Activated CD8-positive, alpha-beta memory T cell treated with anti-CD3 and anti-CD28 coated beads, Interleukin-2, amount 10 ng/mL, durations not matched to agents 7 days and 5 days (primary cell): ENCODE results near the gene SMG9. TPM values are rescaled to one million over a fixed set of nuclear protein-coding genes. Genes with fewer than 3 reads are reported as not detected.

Source experiments
- ATAC-seq: fragments of 150-1000 bp; cut with Tn5 transposase; one replicate; pipeline ENCODE4 v1.10.0; 2021; ENCODE audit warnings: moderate library complexity
- CTCF ChIA-PET: fragments of 350-600 bp; sonication (Branson Sonifier 250); formaldehyde crosslinking; loops from one replicate; lab custom pipeline; 2021; ENCODE audit warnings: antibody characterized with exemption; lab: Charles Lee
- DNase-seq: peaks from one replicate; pipeline ENCODE4 v3.0.0-alpha.2; 2020
- H3K27ac Mint-ChIP-seq: one replicate; pipeline ENCODE4 v1.8.0; 2021; ENCODE audit warnings: mild to moderate bottlenecking, mixed read lengths
- H3K27me3 Mint-ChIP-seq: one replicate; pipeline ENCODE4 v1.8.0; 2021; ENCODE audit warnings: mixed read lengths
- H3K36me3 Mint-ChIP-seq: one replicate; pipeline ENCODE4 v1.8.0; 2021; ENCODE audit warnings: mild to moderate bottlenecking, mixed read lengths
- H3K4me1 Mint-ChIP-seq: one replicate; pipeline ENCODE4 v1.8.0; 2021; ENCODE audit warnings: mixed read lengths
- H3K4me3 Mint-ChIP-seq: one replicate; pipeline ENCODE4 v1.8.0; 2021; ENCODE audit warnings: mild to moderate bottlenecking, moderate library complexity, mixed read lengths
- H3K9me3 Mint-ChIP-seq: one replicate; pipeline ENCODE4 v1.8.0; 2022; ENCODE audit warnings: low read depth, mixed read lengths
- total RNA-seq, 2 experiments: library from RNA; stranded (reverse); gene quantifications; one replicate each; pipeline ENCODE4 v1.2.3, GENCODE V29; 2021

Gene SMG9
- total RNA-seq, 2 experiments from 2014 or later = 62.3 to 74.7 TPM

DNA sequence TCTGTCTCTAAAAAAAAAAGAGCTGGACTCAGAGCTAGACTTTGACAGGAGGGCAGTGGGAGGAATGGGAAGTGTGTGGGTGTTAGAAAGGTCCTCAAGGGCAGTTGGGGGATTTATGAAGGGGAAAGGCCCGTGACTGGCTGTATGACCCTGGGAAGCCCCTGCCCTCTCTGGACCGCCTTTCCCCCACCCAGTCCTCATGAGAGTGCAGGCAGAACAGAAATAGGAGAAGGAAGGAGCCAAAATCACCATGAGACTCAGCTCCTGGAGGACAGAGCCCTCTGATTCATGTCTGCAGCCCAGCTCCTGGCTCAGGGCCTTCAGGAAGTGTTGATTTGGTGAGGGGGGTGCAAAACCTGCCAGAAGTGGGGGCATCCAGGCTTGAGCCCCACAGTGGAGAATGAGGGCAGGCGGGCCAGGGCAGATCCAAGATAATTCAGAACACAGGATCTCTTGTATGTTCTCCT is 8.7 kb upstream of the SMG9 start:
- Mint-ChIP-seq H3K27me3 (no peaks in the 10 kb centered on the region), H3K9me3 (no peaks in the 10 kb centered on the region), H3K4me3 (no peak overlapping the region), H3K36me3 (peaks cover 23% of the 10 kb centered on the region), H3K4me1 (peaks cover 60% of the 10 kb centered on the region), H3K27ac (peak overlapping the region; percentile 49)
- DNase-seq (no peak), ATAC-seq (no peak)
- CTCF ChIA-PET = interaction anchor here (1.2 to 8.0 kb wide), 5 partner anchors 9 to 46 kb away, joined by 3 to 145 read pairs (median 71); partner anchors contain the start of genes KCNN4 and SMG9

DNA sequence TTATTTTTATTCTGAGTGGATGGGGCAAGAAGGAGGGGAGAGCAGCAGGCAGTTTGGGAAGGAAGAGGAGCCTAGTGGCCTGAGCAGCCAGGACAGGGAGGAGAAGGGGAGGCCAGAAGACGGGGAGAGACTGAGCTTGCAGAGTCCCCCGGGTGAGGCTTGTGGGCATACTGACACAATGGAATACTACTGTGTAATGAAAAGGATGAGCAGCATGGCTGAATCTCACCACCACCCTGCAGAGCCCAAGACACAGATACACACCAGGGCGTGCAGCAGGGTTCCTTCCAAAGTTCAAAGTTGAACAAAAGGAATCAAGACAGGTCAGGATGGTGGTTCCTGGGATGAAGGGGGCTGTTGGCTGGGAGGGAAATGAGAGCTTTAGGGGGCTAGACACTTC is 8.1 kb upstream of the SMG9 start:
- Mint-ChIP-seq H3K9me3 (no peaks in the 10 kb centered on the region), H3K27ac (peak overlapping the region; percentile 49), H3K36me3 (peaks cover 23% of the 10 kb centered on the region), H3K27me3 (no peaks in the 10 kb centered on the region), H3K4me1 (peaks cover 66% of the 10 kb centered on the region), H3K4me3 (no peak overlapping the region)
- no peak for ATAC-seq
- DNase-seq = no peak
- CTCF ChIA-PET = interaction anchor here (0.6 to 8.0 kb wide), 6 partner anchors 8 to 47 kb away, joined by 3 to 145 read pairs (median 38); partner anchors contain the start of genes KCNN4 and SMG9

DNA sequence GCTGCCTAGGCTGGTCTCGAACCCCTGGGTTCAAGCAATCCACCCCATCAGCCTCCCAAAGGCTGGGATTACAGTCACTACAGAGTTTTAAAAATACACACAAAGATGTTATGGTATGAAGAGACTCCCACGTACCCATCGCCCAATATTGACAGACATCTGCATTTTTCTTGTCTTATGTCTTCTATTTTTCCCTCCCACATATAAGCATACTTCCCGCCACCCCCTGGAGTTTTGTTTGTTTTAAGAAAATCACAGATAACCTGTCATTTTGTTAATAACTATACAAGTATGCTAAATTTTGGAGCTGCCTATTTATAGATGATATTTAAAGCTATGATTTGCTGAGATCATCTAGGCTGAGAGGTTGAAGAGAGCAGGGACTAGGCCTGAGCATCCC is 6.2 kb upstream of the SMG9 start:
- CTCF ChIA-PET = interaction anchor here (1.2 to 1.6 kb wide), 2 partner anchors 16 to 24 kb away, joined by 3 read pairs; no protein-coding TSS in a partner anchor
- ATAC-seq (no peak), DNase-seq (no peak)
- no peak overlapping the region for H3K27ac Mint-ChIP-seq
- H3K27me3 Mint-ChIP-seq = no peaks in the 10 kb centered on the region
- no peak overlapping the region for H3K4me3 Mint-ChIP-seq
- no peaks in the 10 kb centered on the region for H3K9me3 Mint-ChIP-seq
- peaks cover 21% of the 10 kb centered on the region for H3K36me3 Mint-ChIP-seq
- H3K4me1 Mint-ChIP-seq = peaks cover 66% of the 10 kb centered on the region

DNA sequence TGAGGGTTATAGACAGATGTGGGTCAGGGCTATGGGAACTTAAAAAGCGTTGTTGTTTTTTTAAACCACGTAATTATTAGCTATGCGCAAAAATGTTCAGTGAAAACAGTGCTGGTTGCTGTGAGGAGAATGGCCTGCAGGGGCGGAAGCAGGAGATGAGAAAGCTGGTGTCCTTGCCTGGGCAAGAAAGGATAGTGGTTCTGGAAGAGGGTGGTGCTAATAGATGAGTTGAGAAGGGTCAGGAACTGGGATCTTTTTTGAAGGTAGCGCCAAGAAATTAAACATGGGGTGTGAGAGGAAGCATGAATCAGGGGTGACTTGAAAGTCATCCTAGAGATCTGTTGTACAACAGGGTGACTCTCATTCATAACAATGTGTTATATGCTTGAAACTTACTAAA is 4.8 kb upstream of the SMG9 start:
- H3K4me1 Mint-ChIP-seq = peaks cover 56% of the 10 kb centered on the region
- no peaks in the 10 kb centered on the region for H3K9me3 Mint-ChIP-seq
- H3K27ac Mint-ChIP-seq = peak overlapping the region; percentile 20
- no peak overlapping the region for H3K4me3 Mint-ChIP-seq
- DNase-seq (no peak), ATAC-seq (no peak)
- CTCF ChIA-PET = interaction anchor here (0.7 to 1.4 kb wide), 3 partner anchors 18 to 335 kb away, joined by 3 read pairs; no protein-coding TSS in a partner anchor
- no peaks in the 10 kb centered on the region for H3K27me3 Mint-ChIP-seq
- H3K36me3 Mint-ChIP-seq = peaks cover 21% of the 10 kb centered on the region

DNA sequence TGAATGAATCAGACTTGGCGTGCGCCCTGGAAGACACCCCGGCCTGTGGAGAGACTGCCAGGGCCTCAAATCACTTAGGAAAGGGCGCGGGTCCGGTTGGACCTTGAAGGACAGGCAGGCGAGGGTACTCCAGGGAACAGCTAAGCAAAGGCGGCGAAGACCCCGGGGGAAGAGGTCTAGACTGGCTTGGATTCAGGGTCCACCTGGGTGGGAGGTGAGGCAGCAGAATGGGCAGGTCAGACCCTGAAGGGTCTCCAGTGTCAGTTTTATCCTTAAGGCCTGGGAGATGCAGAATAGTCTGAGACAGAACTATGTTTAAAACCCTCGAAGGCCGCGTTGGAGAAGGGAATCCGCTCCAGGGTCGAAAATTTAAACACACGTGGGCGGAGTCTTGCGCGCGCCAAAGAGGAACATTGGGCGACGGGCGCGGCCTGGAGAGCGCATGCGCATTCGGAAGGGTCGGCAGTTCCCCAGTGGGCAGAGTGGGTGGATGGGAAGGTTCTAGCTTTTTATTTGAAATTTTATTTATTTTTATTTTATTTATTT is 567 bp upstream of the SMG9 start:
- ATAC-seq (peak; percentile 16), DNase-seq (peak; percentile 91)
- CTCF ChIA-PET = interaction anchor here (1.6 to 8.8 kb wide), 6 partner anchors 10 to 87 kb away, joined by 4 to 116 read pairs (median 28); partner anchors contain the start of gene KCNN4
- peak overlapping the region; percentile 89 for H3K4me3 Mint-ChIP-seq
- H3K27ac Mint-ChIP-seq = peak overlapping the region; percentile 98
- peaks cover 29% of the 10 kb centered on the region for H3K36me3 Mint-ChIP-seq
- peaks cover 61% of the 10 kb centered on the region for H3K4me1 Mint-ChIP-seq
- H3K9me3 Mint-ChIP-seq = no peaks in the 10 kb centered on the region
- H3K27me3 Mint-ChIP-seq = no peaks in the 10 kb centered on the region

DNA sequence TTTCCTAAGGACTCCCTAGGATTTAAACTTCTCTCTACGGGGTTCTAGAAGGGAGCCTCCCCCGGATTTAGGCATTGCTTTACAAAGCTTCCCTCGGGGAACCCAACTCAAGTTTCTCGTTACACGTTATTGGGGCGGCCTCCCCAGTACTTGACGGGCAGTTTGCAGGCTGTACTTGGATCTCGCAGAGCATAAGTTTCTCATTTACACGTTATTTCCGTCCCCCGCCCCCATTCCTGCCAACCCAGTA is 584 bp downstream of the SMG9 start:
- H3K27ac Mint-ChIP-seq = peak overlapping the region; percentile 98
- H3K9me3 Mint-ChIP-seq = no peaks in the 10 kb centered on the region
- H3K36me3 Mint-ChIP-seq = peaks cover 35% of the 10 kb centered on the region
- ATAC-seq = no peak
- H3K27me3 Mint-ChIP-seq = no peaks in the 10 kb centered on the region
- CTCF ChIA-PET = interaction anchor here (0.9 to 8.8 kb wide), 10 partner anchors 9 to 307 kb away, joined by 3 to 116 read pairs (median 6); partner anchors contain the start of gene KCNN4
- H3K4me1 Mint-ChIP-seq = peaks cover 60% of the 10 kb centered on the region
- peak overlapping the region; percentile 89 for H3K4me3 Mint-ChIP-seq
- no peak for DNase-seq

DNA sequence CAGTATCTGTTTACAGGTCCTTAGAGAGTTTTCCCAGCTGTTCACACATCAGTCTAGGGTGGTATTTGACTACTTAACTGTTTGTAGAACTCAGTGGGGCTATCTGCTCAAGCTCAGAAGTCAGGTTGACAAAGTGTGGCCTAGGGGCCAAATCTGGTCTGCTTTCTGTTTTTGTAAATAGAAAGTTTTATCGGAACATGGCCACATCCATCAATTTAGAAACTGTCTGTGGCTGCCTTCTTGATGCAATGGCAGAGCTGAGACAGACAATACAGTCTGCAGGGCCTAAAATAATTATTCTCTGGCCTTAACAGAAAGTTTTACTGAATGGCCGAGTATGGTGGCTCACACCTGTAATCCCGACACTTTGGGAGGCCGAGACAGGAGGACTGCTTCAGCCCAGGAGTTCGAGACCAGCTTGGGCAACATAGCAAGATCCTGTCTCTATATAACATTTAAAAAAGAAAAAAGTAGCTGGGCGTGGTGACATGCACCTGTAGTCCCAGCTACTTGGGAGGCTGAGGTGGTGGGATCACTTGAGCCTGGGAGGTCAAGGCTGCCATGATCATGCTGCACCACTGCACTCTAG is 2.4 kb downstream of the SMG9 start:
- Mint-ChIP-seq H3K4me1 (peaks cover 59% of the 10 kb centered on the region), H3K27me3 (no peaks in the 10 kb centered on the region), H3K27ac (peak overlapping the region; percentile 98), H3K4me3 (peak overlapping the region; percentile 89), H3K9me3 (no peaks in the 10 kb centered on the region), H3K36me3 (peaks cover 44% of the 10 kb centered on the region)
- DNase-seq = no peak
- ATAC-seq = no peak
- CTCF ChIA-PET = interaction anchor here (0.6 to 8.8 kb wide), 9 partner anchors 7 to 130 kb away, joined by 3 to 116 read pairs (median 6); partner anchors contain the start of gene KCNN4

DNA sequence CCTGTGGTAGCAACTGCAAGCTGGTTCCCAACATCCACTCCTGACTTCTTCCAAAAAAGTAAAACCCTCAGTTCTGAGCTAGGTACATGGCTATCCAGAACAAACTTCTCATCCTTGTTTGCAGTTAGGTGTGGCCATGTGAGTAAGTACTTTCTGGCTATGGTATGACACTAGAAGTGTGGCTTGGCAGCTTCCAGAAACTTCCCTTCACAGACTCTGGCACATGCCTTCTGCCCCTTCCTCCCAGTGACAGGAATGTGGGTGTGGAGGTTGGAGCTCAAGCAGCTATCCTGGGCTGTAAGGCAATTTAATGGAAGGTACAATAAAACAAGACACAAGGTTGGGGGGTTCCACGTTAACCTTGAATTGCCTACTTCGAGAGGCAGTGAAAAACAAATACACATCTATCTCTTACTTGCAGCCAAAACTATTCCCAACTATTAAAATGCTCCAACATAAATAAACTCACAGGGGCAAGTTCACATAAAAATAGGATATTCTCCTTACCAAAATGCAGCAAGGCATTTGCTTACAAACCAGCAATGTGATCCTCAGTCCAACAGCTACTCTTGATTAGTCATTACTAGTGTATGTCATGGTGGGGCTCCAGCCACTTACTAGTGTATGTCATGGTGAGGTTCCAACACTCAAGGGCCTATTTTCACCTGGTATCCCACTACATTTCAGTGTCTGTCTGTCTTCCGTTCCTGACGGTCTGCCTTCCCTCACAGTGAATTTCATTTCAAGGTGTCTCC is 3.1 kb downstream of the SMG9 start:
- CTCF ChIA-PET = interaction anchor here (1.2 to 8.8 kb wide), 8 partner anchors 6 to 155 kb away, joined by 3 to 116 read pairs (median 6); partner anchors contain the start of genes KCNN4 and ZNF576
- H3K4me3 Mint-ChIP-seq = peak overlapping the region; percentile 8
- peaks cover 44% of the 10 kb centered on the region for H3K36me3 Mint-ChIP-seq
- H3K4me1 Mint-ChIP-seq = peaks cover 55% of the 10 kb centered on the region
- peak overlapping the region; percentile 98 for H3K27ac Mint-ChIP-seq
- DNase-seq (no peak), ATAC-seq (no peak)
- H3K27me3 Mint-ChIP-seq = no peaks in the 10 kb centered on the region
- no peaks in the 10 kb centered on the region for H3K9me3 Mint-ChIP-seq

DNA sequence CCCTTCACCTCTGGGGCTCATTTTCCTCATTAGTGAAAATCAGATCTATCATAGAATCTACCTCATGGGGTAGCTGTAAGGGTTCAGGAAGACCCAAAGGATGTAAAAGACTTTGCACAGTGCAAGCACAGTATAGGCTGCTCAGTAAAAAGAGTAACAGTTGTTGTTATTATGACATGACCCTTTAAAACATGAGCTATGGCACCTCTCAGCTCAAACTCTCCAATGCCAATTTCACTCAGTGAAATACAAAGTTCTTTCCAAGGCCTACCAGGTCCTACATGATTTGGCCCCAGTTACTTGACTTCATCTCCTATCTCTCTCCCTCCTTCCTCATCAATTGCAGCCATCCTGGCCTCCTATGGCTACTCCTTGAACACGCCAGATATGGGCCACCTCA is 4.9 kb downstream of the SMG9 start:
- Mint-ChIP-seq H3K36me3 (peaks cover 45% of the 10 kb centered on the region), H3K4me3 (no peak overlapping the region), H3K4me1 (peaks cover 53% of the 10 kb centered on the region), H3K27me3 (no peaks in the 10 kb centered on the region), H3K9me3 (no peaks in the 10 kb centered on the region), H3K27ac (peak overlapping the region; percentile 50)
- CTCF ChIA-PET = interaction anchor here (1.5 to 8.8 kb wide), 3 partner anchors 16 to 31 kb away, joined by 3 to 56 read pairs (median 5); partner anchors contain the start of gene KCNN4
- no peak for ATAC-seq
- no peak for DNase-seq

DNA sequence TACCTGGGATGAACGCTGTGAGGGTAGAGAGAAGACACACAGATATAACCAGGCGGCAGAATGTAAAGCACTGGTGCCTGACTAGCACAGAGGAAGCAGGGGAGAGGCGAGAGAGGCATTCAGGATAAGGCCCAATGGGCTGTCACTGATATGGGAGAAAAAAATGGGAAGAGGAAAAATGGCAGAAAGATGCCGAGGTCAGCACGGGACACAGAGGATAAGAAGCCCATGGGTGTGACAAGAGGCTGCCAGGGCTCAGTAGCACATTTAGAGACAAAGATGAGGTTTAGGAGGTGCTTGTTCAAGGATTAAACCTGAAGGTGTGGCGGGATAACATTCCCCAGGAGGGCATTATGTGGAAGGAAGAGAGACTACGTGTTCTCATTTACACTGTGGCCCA is 5.6 kb downstream of the SMG9 start:
- no peaks in the 10 kb centered on the region for H3K27me3 Mint-ChIP-seq

DNA sequence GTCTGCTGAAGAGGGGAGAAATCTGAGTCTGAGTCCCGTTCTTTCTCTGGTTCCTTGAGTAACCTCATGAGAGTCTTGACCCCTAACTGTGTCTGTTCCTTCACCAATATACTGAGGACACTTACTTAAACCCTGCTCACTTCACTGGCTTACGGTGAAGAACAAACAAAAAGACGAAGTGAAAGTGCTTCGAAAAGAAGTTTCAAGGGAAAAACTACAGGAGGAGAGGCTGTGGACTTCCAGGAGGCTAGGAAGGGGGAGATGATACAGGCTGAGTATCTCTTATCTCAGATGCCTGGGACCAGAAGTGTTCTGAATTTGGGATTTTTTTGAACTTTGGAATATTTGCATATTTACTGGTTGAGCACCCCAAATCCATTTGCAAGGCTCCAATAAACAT is 6.1 kb downstream of the SMG9 start:
- ATAC-seq (no peak), DNase-seq (no peak)
- Mint-ChIP-seq H3K9me3 (no peaks in the 10 kb centered on the region), H3K4me3 (no peak overlapping the region), H3K27ac (peak overlapping the region; percentile 67), H3K4me1 (peaks cover 50% of the 10 kb centered on the region), H3K36me3 (peaks cover 53% of the 10 kb centered on the region), H3K27me3 (no peaks in the 10 kb centered on the region)
- CTCF ChIA-PET = interaction anchor here (1.3 kb wide), 1 partner anchor 47 kb away, joined by 3 read pairs; no protein-coding TSS in a partner anchor

More for the DNA sequence above, 5.6 kb downstream of the SMG9 start:
- CTCF ChIA-PET = interaction anchor here (1.5 to 8.8 kb wide), 3 partner anchors 17 to 32 kb away, joined by 3 to 56 read pairs (median 5); partner anchors contain the start of gene KCNN4
- Mint-ChIP-seq H3K36me3 (peaks cover 48% of the 10 kb centered on the region), H3K9me3 (no peaks in the 10 kb centered on the region), H3K27ac (no peak overlapping the region), H3K4me3 (no peak overlapping the region), H3K4me1 (peaks cover 54% of the 10 kb centered on the region)
- no peak for ATAC-seq
- DNase-seq = no peak

DNA sequence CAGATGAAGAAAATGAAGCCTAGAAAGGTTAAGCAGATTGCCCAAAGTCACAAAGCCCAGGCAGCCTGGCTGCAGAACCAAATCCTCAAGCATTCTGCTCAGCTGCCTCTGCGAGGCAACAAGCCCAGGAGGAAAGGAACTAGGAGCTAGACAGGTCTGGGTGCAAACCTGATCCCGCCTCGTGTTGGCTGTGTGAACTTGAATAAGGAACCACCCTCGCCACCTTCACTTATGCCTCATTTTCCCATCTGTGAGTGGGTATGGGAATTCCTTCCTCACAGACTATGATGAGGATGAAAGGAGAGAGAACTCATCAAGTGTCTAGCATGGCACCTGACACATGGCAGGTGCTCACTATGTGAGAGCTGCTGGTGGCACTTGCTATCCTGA is 6.6 kb downstream of the SMG9 start:
- no peak for DNase-seq
- Mint-ChIP-seq H3K9me3 (no peaks in the 10 kb centered on the region), H3K27ac (peak overlapping the region; percentile 83), H3K27me3 (no peaks in the 10 kb centered on the region), H3K4me3 (no peak overlapping the region), H3K4me1 (peaks cover 47% of the 10 kb centered on the region), H3K36me3 (peaks cover 53% of the 10 kb centered on the region)
- CTCF ChIA-PET = interaction anchor here (1.3 to 3.7 kb wide), 2 partner anchors 17 to 47 kb away, joined by 3 to 71 read pairs; no protein-coding TSS in a partner anchor
- ATAC-seq = no peak
